SIG-M5 treated with dmso at 0.1 percent for 504 hours (cell line): ENCODE measurements around the gene U2AF2.

Experiments used
- DNase-seq: peaks from one replicate; lab custom pipeline; 2025; ENCODE audit not compliant: unreplicated experiment; lab: John Stamatoyannopoulos, UW

U2AF2 gene

DNA sequence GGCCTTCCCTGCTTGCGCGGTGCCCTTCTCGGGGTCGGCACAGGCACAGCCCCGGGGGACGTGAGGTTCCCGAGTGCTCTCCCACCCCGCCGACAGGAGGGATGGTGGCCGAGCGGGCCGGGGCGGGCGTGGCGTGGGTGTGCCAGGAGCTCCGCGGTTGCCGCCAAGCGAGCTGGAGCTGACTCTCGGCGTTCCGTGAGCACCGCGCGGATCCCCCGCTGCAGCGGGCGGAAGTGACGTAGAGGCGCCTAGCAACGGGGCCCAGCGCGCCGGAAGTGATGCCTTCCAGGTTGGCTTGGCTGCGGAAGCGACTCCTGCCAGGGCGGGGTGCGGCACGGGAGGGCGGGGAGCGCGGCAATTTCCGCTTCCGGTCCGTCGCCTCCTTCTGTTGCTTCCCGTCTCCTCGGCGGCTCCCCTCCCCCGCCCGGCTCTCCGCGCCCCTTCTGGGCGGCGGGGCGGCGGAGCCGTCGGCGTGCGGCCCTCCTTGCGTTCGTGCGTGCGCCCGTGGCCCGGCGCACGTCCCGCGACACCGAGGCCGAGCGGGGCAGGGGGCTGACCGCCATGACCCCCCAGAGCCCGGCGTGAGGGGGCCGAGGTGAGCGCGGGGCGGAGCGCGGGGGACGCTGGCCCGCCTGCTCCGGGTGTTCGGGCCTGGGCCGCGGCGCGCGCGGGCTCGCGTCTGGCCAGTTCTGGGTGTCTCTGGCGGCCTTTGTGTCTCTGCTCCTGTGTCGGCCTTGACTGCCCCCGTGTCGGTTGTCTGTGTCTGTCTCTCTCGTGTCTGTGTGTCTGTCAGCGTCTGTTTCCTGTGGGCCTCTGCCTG lies 20.2 kb downstream of the U2AF2 start, which contains the start of gene EPN1:
Gene EPN1 (plus strand): TSS at position 386 of the 820 bp plus-strand sequence. CDS start 3,402 bp downstream, outside the sequence.
- peak; percentile 91 for DNase-seq

DNA sequence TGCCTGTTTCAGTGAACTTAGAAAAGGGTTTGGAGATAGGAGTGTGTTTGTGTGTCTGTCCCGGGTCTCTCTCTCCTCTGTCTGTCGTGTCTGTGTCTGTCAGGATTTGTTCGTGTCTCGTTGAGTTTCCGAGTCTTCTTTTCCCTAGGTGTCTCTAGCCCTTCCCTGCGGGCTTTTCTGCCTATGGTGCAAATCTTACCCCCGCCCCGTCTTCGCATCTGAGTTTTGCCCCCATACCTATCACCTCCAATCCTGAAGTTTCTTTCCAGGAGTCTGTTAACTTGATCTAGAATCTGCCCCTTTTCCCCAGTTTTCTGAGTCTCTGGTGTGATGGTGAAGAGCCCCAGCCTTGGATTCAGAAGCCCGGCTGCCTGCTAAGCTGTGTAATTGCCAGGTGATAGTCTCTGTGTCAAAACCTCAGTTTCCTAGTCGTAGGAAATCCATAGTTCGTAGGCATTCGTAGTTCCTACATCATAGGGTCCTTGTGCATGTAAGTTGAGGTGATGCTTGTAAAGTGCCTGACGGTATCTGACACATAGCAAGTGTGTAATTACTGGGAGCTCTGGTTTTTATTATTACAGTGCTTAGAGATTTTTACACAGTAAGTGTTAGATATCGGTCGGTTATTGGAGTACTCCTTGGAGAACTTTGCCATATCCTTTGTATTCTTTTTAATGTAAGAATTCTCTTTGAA lies 21.0 kb downstream of the U2AF2 start:
- no peak for DNase-seq

- no peak for DNase-seq
These were observed 21.5 kb downstream of the U2AF2 start for GRCh38 chr19:55676383-55676782.

DNA sequence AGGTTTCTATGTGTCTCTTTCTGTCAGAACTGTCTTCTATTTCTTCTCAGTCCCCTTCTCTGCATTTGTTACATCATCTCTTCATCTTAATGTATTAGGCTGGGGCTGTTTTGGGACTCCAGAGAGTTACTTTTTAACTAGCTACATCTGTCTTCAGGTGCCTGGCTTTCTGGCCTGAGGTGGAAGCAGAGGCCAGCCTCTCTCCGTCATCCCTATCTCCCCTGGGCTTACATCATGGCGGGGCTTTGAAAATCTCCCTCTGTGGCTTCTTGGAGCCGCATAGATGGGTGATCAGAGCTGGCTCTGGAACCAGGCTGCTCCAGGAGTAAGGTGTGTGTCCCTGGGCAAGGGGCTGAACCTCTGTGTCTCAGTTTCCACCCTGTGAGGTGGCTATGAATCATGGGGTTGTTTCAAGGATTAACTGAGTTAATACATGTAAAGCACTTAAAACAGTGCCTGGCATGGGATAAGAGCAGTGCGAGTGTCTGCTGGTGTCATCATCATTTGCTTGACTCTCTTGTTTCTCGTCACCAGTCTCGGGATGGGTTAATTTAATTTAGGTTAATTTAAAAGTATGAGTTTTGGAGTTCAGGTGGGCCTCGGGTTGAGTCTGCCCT lies 22.2 kb downstream of the U2AF2 start:
- no peak for DNase-seq

- DNase-seq, result no peak
These were observed 22.8 kb downstream of the U2AF2 start for GRCh38 chr19:55677572-55678028.

- DNase-seq, result peak; percentile 91
These were observed 23.4 kb downstream of the U2AF2 start for GRCh38 chr19:55678121-55678671.

GRCh38 chr19:55679343-55680257 lies 24.8 kb downstream of the U2AF2 start:
- DNase-seq, result no peak

DNA sequence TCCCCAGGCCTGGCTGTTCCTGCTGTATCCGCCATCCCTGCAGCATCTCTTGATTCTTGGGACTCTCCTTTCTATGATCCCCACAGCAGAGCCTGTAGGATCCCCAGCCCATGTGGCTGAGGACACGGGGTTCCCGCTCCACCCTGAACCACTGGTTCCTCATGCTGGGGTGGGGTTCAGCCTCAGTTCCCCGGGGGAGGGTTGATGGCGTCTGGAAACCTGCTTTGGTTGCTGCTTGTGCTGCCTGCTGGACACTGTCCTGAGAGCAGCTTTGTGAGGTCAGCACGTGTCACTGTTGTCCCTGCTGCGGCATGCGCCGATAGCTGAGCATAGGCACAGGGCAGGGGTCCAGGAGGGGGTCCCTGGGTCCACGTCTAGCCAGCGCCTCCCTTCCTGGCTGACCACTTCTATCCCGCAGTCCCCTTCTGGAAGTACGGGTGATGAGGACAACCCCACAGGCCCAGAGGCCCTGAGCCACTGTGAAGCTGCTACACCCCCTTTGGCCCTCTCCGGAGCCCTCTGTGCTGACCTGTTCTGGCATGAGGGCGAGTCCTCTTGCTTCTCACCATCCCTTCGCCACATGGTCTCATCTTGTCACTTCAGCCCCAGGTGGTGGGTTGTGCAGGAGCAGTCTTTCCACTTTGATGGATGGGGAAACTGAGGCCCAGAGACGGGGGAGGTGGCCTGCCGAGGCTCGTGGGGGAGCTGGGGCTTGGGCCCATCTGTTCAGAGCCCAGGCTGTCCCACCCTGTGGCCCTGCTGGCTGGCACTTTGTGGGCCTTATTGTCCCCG lies 25.7 kb downstream of the U2AF2 start:
- DNase-seq, result no peak

- DNase-seq, result no peak
These were observed 26.6 kb downstream of the U2AF2 start for GRCh38 chr19:55681131-55682092.

- DNase-seq, result no peak
These were observed 28.8 kb downstream of the U2AF2 start for GRCh38 chr19:55683449-55684261.

GRCh38 chr19:55684946-55685681 lies 30.3 kb downstream of the U2AF2 start:
- no peak for DNase-seq

DNA sequence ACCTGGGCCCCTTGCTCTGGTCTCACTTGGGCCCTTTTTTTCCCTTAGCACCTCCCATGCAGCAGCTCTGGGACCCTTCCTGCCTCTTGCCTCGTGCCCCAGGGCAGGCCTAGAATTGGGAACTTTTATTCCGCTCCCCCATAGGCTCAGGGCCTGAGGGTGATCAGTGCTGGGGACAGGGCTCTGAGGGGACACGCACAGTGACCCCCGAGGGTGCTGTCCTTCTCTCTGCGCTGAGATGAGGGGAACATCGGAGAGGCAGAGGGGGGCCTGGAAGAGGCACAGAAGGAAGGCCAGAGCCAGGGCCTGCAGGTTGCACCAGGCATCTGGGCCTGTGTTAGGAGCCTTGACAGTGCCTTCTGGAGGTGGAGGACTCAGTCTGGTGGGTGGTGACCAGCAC lies 30.9 kb downstream of the U2AF2 start:
- no peak for DNase-seq

GRCh38 chr19:55686311-55687050 lies 31.6 kb downstream of the U2AF2 start:
- DNase-seq, result no peak

DNA sequence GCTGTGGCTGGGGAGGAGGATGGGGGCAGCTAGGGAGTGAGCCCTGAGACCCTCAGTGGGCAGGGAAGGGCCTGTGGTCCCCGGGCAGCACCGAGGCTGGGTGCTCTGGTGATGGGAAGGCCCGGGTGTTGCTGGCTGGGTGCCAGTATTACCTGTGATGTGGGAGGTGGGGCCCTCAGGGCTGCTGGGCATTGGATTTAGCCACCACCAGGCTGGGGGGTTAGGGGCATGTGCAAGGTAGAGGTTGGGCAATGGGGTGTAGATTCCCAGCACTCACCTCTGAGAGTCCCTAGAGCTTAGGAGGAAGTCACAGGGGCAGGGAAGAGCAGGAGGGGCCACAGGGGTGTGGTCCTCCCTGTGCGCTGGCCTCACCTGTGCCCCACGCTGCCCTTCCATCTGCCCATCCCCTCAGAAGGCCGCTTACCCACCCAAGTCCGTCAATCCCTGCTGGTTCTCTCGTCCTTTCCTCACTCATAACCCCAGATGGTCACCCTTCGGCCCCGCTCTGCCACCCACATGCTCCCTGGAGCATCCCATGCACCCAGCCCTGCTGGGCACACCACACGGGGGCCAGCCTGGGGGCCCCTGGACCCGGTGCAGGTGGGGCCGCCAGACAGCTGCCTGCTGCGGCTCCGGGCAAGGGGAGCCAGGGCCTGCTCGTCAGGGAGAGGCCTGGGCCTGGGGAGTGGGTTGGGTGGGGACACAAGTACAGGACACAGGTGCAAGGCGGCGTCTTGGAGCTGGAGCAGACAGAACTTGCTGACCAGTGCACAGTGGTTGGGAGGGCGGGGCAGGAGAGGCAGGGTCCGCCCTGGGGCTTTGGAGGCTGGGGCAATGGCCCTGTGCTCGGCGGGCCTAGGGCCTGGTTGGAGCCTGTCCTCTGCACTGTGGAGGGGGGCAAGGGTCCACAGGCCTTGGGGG lies 32.7 kb downstream of the U2AF2 start:
- DNase-seq, result no peak
